AG08396 (cell line): ENCODE data around the gene ZBTB16.

Experiments
- DNase-seq: peaks from one replicate; pipeline ENCODE4 v3.0.0; 2012; ENCODE audit warnings: low spot score, mixed read lengths

Gene ZBTB16

GRCh38 chr11:114243461-114244372, 184.2 kb downstream of the ZBTB16 start:
- DNase-seq = no peak

GRCh38 chr11:114244726-114245394, 185.3 kb downstream of the ZBTB16 start:
- no peak for DNase-seq

- no peak for DNase-seq
Observed at GRCh38 chr11:114246321-114247069, 187.0 kb downstream of the ZBTB16 start.

- DNase-seq = no peak
Observed at GRCh38 chr11:114247070-114247789, 187.7 kb downstream of the ZBTB16 start.

- DNase-seq = no peak
Observed at GRCh38 chr11:114250180-114250579, 190.7 kb downstream of the ZBTB16 start.

GRCh38 chr11:114250993-114251814, 191.7 kb downstream of the ZBTB16 start:
- no peak for DNase-seq

DNA sequence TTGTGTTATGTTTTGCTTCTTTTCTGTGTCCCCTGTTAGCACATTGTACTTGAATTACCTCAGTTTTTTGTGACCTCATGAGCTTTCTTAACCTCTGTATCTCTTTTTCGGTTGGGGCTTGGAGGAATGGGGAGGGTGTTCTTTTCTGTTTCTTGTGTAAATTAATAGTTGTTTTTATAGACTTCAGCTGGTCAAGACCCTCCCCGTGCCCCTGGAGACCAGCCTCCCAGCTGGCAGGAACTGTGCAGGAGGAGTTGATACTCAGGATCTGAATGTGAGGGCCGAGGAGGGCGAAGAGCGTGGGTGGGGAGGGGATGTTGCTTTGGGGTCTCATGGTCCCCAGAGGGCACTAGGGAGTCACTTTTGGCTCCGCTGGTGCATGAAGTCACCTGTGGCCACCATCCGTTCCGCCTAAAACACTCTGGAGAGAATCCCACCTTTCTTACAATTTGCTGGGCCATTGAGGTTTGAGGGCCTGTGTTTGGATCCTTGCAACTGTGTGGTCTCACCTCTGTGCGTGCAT, 192.4 kb downstream of the ZBTB16 start:
- no peak for DNase-seq

DNA sequence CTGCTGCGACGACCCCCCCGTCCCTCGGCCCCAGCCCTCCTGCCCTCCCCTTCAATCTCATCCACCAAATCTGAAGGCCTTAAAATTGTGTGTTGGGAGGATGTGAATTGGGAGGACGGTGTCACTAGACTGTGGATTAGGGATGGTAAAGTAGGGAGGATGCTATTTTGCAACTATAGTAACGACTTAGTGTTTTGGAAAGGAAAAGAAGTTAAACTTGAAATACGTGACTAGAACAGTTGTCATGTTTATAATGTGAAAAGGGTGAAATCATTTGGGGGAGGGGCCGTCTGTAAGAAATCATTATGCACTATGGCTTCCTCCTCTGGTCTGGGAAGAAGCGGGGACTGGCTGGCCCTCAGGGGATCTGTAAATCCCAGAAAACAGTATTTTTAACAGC, 193.3 kb downstream of the ZBTB16 start:
- no peak for DNase-seq

DNA sequence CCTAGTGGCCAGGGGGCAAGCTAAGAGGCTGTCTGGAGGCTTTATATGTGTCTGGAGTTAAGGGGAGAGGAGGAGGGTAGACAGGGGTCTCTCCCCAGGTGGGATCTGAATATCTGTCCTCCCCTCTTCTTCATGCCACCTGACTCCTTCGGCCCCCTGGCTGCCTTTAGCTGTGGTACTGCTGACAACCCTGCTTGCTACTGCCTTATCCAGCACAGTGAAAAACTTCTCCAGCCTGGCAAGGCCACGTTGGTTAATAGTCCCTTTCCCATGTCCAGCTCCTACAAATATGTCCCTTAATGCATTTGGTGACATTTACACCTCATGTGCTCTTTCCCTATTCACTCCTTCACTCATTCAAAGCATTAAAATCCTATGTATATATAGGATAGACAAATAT, 194.3 kb downstream of the ZBTB16 start:
- DNase-seq = no peak

GRCh38 chr11:114254571-114255146, 195.1 kb downstream of the ZBTB16 start:
- DNase-seq = no peak

DNA sequence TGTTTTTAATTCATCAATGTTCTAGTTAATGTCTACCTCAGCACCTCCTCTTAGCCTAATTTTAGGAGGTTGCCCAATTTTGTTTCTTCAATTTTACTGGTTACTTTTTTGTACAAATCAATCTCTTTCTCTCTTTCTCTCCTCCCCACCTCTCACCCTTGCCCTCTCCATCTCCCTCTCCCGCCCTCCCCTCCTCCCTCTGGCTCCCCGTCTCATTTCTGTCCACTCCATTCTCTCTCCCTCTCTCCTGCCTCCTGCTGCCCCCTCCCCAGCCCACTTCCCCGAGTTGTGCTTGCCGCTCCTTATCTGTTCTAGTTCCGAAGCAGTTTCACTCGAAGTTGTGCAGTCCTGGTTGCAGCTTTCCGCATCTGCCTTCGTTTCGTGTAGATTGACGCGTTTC, 195.8 kb downstream of the ZBTB16 start:
- no peak for DNase-seq

DNA sequence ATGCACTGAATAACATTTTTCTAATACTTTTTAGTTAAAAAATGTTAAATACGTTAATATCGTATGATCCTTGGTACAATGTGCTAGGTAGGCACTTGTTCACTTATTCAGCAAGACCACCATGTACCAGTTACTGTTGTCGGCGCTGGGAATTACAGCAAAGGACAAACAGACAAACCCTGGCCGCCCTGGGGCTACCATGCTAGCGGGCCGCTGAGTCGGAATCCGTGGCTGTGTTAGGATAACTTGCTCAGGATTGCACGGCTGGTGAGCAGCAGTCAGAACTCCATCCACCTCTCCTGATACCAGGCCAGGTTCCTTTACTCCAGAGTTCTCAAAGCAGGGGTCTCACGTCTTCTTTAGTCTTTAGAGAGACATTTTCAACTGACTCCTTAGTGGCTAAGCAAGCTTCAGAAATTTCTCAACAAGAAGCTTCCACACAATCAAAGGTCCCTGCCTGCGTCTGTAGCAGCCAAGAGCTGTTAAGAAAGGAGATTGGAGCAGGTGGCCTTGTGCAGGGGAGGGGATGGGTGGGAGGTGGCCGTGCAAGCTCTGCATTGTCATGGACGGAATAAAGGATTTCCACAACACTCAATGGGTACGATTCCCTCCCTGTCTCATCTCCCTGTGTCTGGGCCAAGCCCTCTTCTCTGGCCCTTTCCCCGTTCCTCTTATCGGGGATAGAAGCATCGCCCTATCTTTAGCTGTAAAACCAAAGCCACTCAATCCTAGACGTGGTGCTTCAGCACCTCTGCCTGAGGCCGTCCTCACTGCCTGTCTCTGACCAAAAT, 196.9 kb downstream of the ZBTB16 start:
- DNase-seq = no peak

DNA sequence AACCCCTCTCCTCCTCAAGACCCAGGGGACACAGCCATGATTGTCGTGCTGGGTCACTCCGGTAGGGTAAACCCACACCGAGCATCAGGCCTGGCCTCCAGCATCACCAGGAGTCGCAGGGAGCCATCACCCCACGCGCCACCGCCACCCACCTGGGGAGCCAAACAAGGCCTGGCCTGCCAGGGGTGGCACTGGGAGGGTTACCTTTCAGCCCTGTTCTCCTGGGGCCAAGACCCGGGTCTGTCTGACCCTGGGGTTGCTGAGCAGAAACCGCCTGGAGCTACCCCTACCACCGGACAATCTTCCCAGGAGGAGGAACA, 197.4 kb downstream of the ZBTB16 start:
- DNase-seq = no peak

- no peak for DNase-seq
Observed at GRCh38 chr11:114257621-114258558, 198.4 kb downstream of the ZBTB16 start.

DNA sequence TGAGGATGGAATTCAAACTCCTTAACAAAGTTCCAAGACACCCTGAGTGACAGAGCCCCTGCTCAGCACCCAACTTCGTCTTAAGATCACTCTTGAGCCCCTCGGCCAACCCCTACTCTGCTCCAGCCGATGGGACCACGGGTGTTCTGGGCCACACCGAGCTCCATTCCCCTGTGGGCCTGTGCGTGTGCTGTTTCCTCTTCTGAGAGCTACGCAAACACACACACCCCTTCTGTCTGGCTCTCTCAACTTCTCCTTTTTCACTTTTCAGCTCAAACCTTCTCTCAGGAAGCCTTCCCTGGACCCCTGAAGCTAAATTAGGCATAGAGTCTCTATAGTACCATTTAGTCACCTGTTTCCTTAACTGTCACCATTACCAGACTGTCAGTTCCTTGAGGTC, 199.2 kb downstream of the ZBTB16 start:
- no peak for DNase-seq

GRCh38 chr11:114259124-114259526, 199.6 kb downstream of the ZBTB16 start:
- no peak for DNase-seq

- no peak for DNase-seq
Observed at GRCh38 chr11:114259551-114259983, 200.1 kb downstream of the ZBTB16 start.

GRCh38 chr11:114260077-114260476, 200.6 kb downstream of the ZBTB16 start:
- DNase-seq = no peak

DNA sequence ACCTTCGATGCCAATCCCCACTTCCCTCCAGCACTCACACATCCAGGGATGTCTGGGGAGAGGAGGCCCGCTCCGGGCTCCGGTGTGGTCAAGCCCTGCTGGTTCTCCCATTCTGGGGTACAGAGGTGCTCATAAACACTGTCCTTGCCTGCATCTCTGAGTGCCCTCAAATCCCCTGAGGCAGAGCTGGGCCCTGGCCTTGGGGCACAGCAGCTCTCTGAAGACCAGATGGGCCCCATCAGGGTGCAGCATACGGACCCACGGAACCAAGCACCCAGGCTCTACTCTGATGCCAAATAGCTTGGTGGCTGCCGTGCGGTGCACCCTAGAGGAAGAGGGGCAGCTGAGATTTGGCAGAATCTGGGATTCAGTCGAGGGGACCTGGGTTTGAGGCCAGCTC, 201.0 kb downstream of the ZBTB16 start:
- no peak for DNase-seq
